HFFc6 (cell line): ENCODE data around the gene CCT6B. TPM values are rescaled to one million over a fixed set of nuclear protein-coding genes. Genes with fewer than 3 reads are reported as not detected.

Source experiments
- DNase-seq: peaks from one replicate; pipeline ENCODE4 v3.0.0-alpha.2; 2018
- H3K27ac Mint-ChIP-seq: 2 replicates; pipeline ENCODE4 v1.8.0; 2020; ENCODE audit warnings: mild to moderate bottlenecking, mixed read lengths
- H3K27me3 Mint-ChIP-seq: 2 replicates; pipeline ENCODE4 v1.8.0; 2021; ENCODE audit warnings: mild to moderate bottlenecking, moderate library complexity, mixed read lengths; ENCODE audit not compliant: insufficient read depth
- H3K36me3 Mint-ChIP-seq: 2 replicates; pipeline ENCODE4 v1.8.0; 2021; ENCODE audit warnings: low read depth, mixed read lengths
- H3K4me1 Mint-ChIP-seq: 2 replicates; pipeline ENCODE4 v1.8.0; 2020; ENCODE audit warnings: low read depth, mixed read lengths
- H3K4me3 Mint-ChIP-seq: 2 replicates; pipeline ENCODE4 v1.8.0; 2020; ENCODE audit warnings: mild to moderate bottlenecking, moderate library complexity, mixed read lengths
- H3K9me3 Mint-ChIP-seq: 2 replicates; pipeline ENCODE4 v1.8.0; 2020; ENCODE audit warnings: mild to moderate bottlenecking, mixed read lengths
- total RNA-seq, 6 experiments: library from RNA; stranded (reverse); fragmentation: NEBNext Ultra II Directional; extraction: Animal tissue kit (Norgen Biotek cat#: 25700); gene quantifications; 2 replicates in 1 of 6; 3 replicates in 5 of 6; pipeline ENCODE4 v1.2.3, GENCODE V29; 2021
- TF ChIP-seq, protein P1 (sequence below): fragments of 200-600 bp; sonication (generic); IDR thresholded peaks from 2 replicates; pipeline ENCODE4 v1.5.0; 2021; ENCODE audit warnings: antibody characterized with exemption, mild to moderate bottlenecking

CCT6B gene
- total RNA-seq, 6 experiments from 2014 or later, result 1.1 to 2.1 (median 1.4) TPM

- Mint-ChIP-seq H3K9me3 (no peaks in the 10 kb centered on the region), H3K36me3 (no peaks in the 10 kb centered on the region), H3K27me3 (peaks cover 6% of the 10 kb centered on the region), H3K4me1 (no peaks in the 10 kb centered on the region), H3K27ac (no peak overlapping the region), H3K4me3 (no peak overlapping the region)
- DNase-seq, result no peak
- TF ChIP-seq, protein P1, sequence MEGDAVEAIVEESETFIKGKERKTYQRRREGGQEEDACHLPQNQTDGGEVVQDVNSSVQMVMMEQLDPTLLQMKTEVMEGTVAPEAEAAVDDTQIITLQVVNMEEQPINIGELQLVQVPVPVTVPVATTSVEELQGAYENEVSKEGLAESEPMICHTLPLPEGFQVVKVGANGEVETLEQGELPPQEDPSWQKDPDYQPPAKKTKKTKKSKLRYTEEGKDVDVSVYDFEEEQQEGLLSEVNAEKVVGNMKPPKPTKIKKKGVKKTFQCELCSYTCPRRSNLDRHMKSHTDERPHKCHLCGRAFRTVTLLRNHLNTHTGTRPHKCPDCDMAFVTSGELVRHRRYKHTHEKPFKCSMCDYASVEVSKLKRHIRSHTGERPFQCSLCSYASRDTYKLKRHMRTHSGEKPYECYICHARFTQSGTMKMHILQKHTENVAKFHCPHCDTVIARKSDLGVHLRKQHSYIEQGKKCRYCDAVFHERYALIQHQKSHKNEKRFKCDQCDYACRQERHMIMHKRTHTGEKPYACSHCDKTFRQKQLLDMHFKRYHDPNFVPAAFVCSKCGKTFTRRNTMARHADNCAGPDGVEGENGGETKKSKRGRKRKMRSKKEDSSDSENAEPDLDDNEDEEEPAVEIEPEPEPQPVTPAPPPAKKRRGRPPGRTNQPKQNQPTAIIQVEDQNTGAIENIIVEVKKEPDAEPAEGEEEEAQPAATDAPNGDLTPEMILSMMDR, result no peak
Measured at GRCh38 chr17:34909040-34909439, 52.2 kb downstream of the CCT6B start.

- H3K4me3 Mint-ChIP-seq, result no peak overlapping the region
- TF ChIP-seq, protein P1, result no peak
- peaks cover 4% of the 10 kb centered on the region for H3K27me3 Mint-ChIP-seq
- no peak overlapping the region for H3K27ac Mint-ChIP-seq
- no peaks in the 10 kb centered on the region for H3K36me3 Mint-ChIP-seq
- no peak for DNase-seq
- no peaks in the 10 kb centered on the region for H3K4me1 Mint-ChIP-seq
- no peaks in the 10 kb centered on the region for H3K9me3 Mint-ChIP-seq
Measured at GRCh38 chr17:34902831-34903547, 58.3 kb downstream of the CCT6B start.

- H3K9me3 Mint-ChIP-seq, result no peaks in the 10 kb centered on the region
- H3K4me1 Mint-ChIP-seq, result no peaks in the 10 kb centered on the region
- no peak overlapping the region for H3K27ac Mint-ChIP-seq
- no peak for DNase-seq
- no peak overlapping the region for H3K4me3 Mint-ChIP-seq
- TF ChIP-seq, protein P1, result no peak
- H3K36me3 Mint-ChIP-seq, result no peaks in the 10 kb centered on the region
- peaks cover 12% of the 10 kb centered on the region for H3K27me3 Mint-ChIP-seq
Measured at GRCh38 chr17:34899643-34900291, 61.5 kb downstream of the CCT6B start.

GRCh38 chr17:34895383-34895782 lies 65.9 kb downstream of the CCT6B start:
- H3K4me1 Mint-ChIP-seq, result no peaks in the 10 kb centered on the region
- H3K36me3 Mint-ChIP-seq, result no peaks in the 10 kb centered on the region
- peaks cover 24% of the 10 kb centered on the region for H3K27me3 Mint-ChIP-seq
- TF ChIP-seq, protein P1, result no peak
- DNase-seq, result no peak
- H3K4me3 Mint-ChIP-seq, result no peak overlapping the region
- H3K9me3 Mint-ChIP-seq, result no peaks in the 10 kb centered on the region
- H3K27ac Mint-ChIP-seq, result no peak overlapping the region

GRCh38 chr17:34894964-34895363 lies 66.3 kb downstream of the CCT6B start:
- TF ChIP-seq, protein P1, result no peak
- Mint-ChIP-seq H3K4me1 (no peaks in the 10 kb centered on the region), H3K27me3 (peaks cover 24% of the 10 kb centered on the region), H3K27ac (no peak overlapping the region), H3K36me3 (no peaks in the 10 kb centered on the region), H3K4me3 (no peak overlapping the region), H3K9me3 (no peaks in the 10 kb centered on the region)
- no peak for DNase-seq
